Dendritic cell treated with granulocyte-macrophage colony-stimulating factor and Interleukin-4, amounts not matched to agents 40 ng/mL and 50 ng/mL, for 4 days (primary cell): ENCODE data around the gene CCNF.

Experiments
- H3K27ac Mint-ChIP-seq: one replicate; pipeline ENCODE4 v1.8.0; 2022; ENCODE audit warnings: mild to moderate bottlenecking, mixed read lengths
- H3K27me3 Mint-ChIP-seq: one replicate; pipeline ENCODE4 v1.8.0; 2022; ENCODE audit warnings: mild to moderate bottlenecking, mixed read lengths
- H3K36me3 Mint-ChIP-seq: one replicate; pipeline ENCODE4 v1.8.0; 2022; ENCODE audit warnings: low read depth, mixed read lengths
- H3K4me1 Mint-ChIP-seq: one replicate; pipeline ENCODE4 v1.8.0; 2022; ENCODE audit warnings: low read depth, mixed read lengths
- H3K4me3 Mint-ChIP-seq: one replicate; pipeline ENCODE4 v1.8.0; 2022; ENCODE audit warnings: mild to moderate bottlenecking, moderate library complexity, mixed read lengths
- H3K9me3 Mint-ChIP-seq: one replicate; pipeline ENCODE4 v1.8.0; 2022; ENCODE audit warnings: mixed read lengths
- intact Hi-C: fragments of 100-400 bp; cut with micrococcal nuclease; formaldehyde crosslinking; loops from one replicate; pipeline ENCODE4 v1.15.0; 2022

CCNF gene

GRCh38 chr16:2497695-2498484 is 68.6 kb downstream of the CCNF start:
- Mint-ChIP-seq H3K4me1 (peaks cover 49% of the 10 kb centered on the region), H3K4me3 (no peak overlapping the region), H3K27me3 (no peaks in the 10 kb centered on the region), H3K9me3 (no peaks in the 10 kb centered on the region), H3K36me3 (peaks cover 60% of the 10 kb centered on the region), H3K27ac (peak overlapping the region; percentile 16)
- intact Hi-C loops = no loop called here

GRCh38 chr16:2498531-2499253 is 69.4 kb downstream of the CCNF start:
- H3K27me3 Mint-ChIP-seq = no peaks in the 10 kb centered on the region
- peaks cover 49% of the 10 kb centered on the region for H3K4me1 Mint-ChIP-seq
- no peak overlapping the region for H3K27ac Mint-ChIP-seq
- intact Hi-C loops = no loop called here
- H3K9me3 Mint-ChIP-seq = no peaks in the 10 kb centered on the region
- peaks cover 57% of the 10 kb centered on the region for H3K36me3 Mint-ChIP-seq
- no peak overlapping the region for H3K4me3 Mint-ChIP-seq

- Mint-ChIP-seq H3K4me3 (no peak overlapping the region), H3K4me1 (peaks cover 43% of the 10 kb centered on the region)
- intact Hi-C loops = no loop called here
Observed at GRCh38 chr16:2499454-2499853, 70.2 kb downstream of the CCNF start.

GRCh38 chr16:2499890-2500429 is 70.7 kb downstream of the CCNF start:
- H3K9me3 Mint-ChIP-seq = no peaks in the 10 kb centered on the region
- H3K27me3 Mint-ChIP-seq = no peaks in the 10 kb centered on the region
- H3K36me3 Mint-ChIP-seq = peaks cover 60% of the 10 kb centered on the region
- peaks cover 47% of the 10 kb centered on the region for H3K4me1 Mint-ChIP-seq
- intact Hi-C loops = loop anchor here (2.0 to 10.0 kb wide), 2 partner anchors 25 to 235 kb away; partner anchors contain the start of genes RNPS1 and TBC1D24
- H3K27ac Mint-ChIP-seq = no peak overlapping the region
- H3K4me3 Mint-ChIP-seq = no peak overlapping the region

More at GRCh38 chr16:2499454-2499853, 70.2 kb downstream of the CCNF start:
- Mint-ChIP-seq H3K9me3 (no peaks in the 10 kb centered on the region), H3K27ac (no peak overlapping the region), H3K27me3 (no peaks in the 10 kb centered on the region), H3K36me3 (peaks cover 55% of the 10 kb centered on the region)

- Mint-ChIP-seq H3K27ac (no peak overlapping the region), H3K36me3 (peaks cover 59% of the 10 kb centered on the region), H3K27me3 (no peaks in the 10 kb centered on the region), H3K4me1 (peaks cover 52% of the 10 kb centered on the region), H3K4me3 (no peak overlapping the region), H3K9me3 (no peaks in the 10 kb centered on the region)
- intact Hi-C loops = loop anchor here (2.0 to 10.0 kb wide), 2 partner anchors 26 to 236 kb away; partner anchors contain the start of genes RNPS1 and TBC1D24
Observed at GRCh38 chr16:2500430-2500917, 71.2 kb downstream of the CCNF start.

GRCh38 chr16:2500918-2501750 is 71.9 kb downstream of the CCNF start:
- H3K4me3 Mint-ChIP-seq = peak overlapping the region; percentile 71
- H3K9me3 Mint-ChIP-seq = no peaks in the 10 kb centered on the region
- H3K27ac Mint-ChIP-seq = peak overlapping the region; percentile 72
- intact Hi-C loops = loop anchor here (1.0 to 10.0 kb wide), 4 partner anchors 26 to 236 kb away; partner anchors contain the start of genes RNPS1 and TBC1D24
- no peaks in the 10 kb centered on the region for H3K27me3 Mint-ChIP-seq
- peaks cover 58% of the 10 kb centered on the region for H3K4me1 Mint-ChIP-seq
- H3K36me3 Mint-ChIP-seq = peaks cover 53% of the 10 kb centered on the region

GRCh38 chr16:2501946-2502895 is 73.0 kb downstream of the CCNF start:
- H3K27ac Mint-ChIP-seq = peak overlapping the region; percentile 72
- peak overlapping the region; percentile 71 for H3K4me3 Mint-ChIP-seq
- peaks cover 64% of the 10 kb centered on the region for H3K4me1 Mint-ChIP-seq
- H3K36me3 Mint-ChIP-seq = peaks cover 42% of the 10 kb centered on the region
- no peaks in the 10 kb centered on the region for H3K27me3 Mint-ChIP-seq
- intact Hi-C loops = loop anchor here (1.0 to 10.0 kb wide), 4 partner anchors 27 to 237 kb away; partner anchors contain the start of genes RNPS1 and TBC1D24
- no peaks in the 10 kb centered on the region for H3K9me3 Mint-ChIP-seq

- intact Hi-C loops = loop anchor here (10.0 kb wide), 1 partner anchor 241 kb away; the partner anchor contains the start of gene RNPS1
- Mint-ChIP-seq H3K27me3 (no peaks in the 10 kb centered on the region), H3K4me3 (no peak overlapping the region), H3K27ac (peak overlapping the region; percentile 99), H3K9me3 (no peaks in the 10 kb centered on the region), H3K36me3 (peaks cover 7% of the 10 kb centered on the region), H3K4me1 (peaks cover 83% of the 10 kb centered on the region)
Observed at GRCh38 chr16:2505695-2506094, 76.4 kb downstream of the CCNF start.

- peak overlapping the region; percentile 75 for H3K4me3 Mint-ChIP-seq
- H3K27me3 Mint-ChIP-seq = peaks cover under 1% of the 10 kb centered on the region
- H3K36me3 Mint-ChIP-seq = peaks cover 6% of the 10 kb centered on the region
- H3K4me1 Mint-ChIP-seq = peaks cover 87% of the 10 kb centered on the region
- intact Hi-C loops = loop anchor here (10.0 kb wide), 1 partner anchor 242 kb away; the partner anchor contains the start of gene RNPS1
- peak overlapping the region; percentile 99 for H3K27ac Mint-ChIP-seq
- no peaks in the 10 kb centered on the region for H3K9me3 Mint-ChIP-seq
Observed at GRCh38 chr16:2507052-2507659, 77.9 kb downstream of the CCNF start.

- intact Hi-C loops = loop anchor here (10.0 kb wide), 1 partner anchor 243 kb away; the partner anchor contains the start of gene RNPS1
- Mint-ChIP-seq H3K36me3 (peaks cover 6% of the 10 kb centered on the region), H3K4me3 (peak overlapping the region; percentile 75), H3K27me3 (peaks cover 5% of the 10 kb centered on the region), H3K4me1 (peaks cover 87% of the 10 kb centered on the region), H3K9me3 (no peaks in the 10 kb centered on the region), H3K27ac (peak overlapping the region; percentile 99)
Observed at GRCh38 chr16:2507665-2508064, 78.4 kb downstream of the CCNF start.
